ACC112 (cell line): Measurements from ENCODE around the gene MUC6.

Experiments
- H2AFZ ChIP-seq: fragments of 200-600 bp; sonication (generic); one replicate; pipeline ENCODE4 v1.6.0; 2017; ENCODE audit warnings: antibody characterized with exemption, low read length; ENCODE audit not compliant: unreplicated experiment
- H3K27ac ChIP-seq: fragments of 200-600 bp; sonication (generic); 2 replicates; pipeline ENCODE4 v1.5.1; 2014; ENCODE audit warnings: low read depth, mild to moderate bottlenecking, antibody characterized with exemption, low read length, moderate library complexity
- H3K27me3 ChIP-seq: fragments of 200-600 bp; sonication (generic); 2 replicates; pipeline ENCODE4 v1.6.1; 2014; ENCODE audit warnings: mild to moderate bottlenecking, antibody characterized with exemption, low read length, moderate library complexity, mixed read lengths; ENCODE audit not compliant: insufficient read depth
- H3K36me3 ChIP-seq: fragments of 200-600 bp; sonication (generic); 2 replicates; pipeline ENCODE4 v1.6.1; 2016; ENCODE audit warnings: mild to moderate bottlenecking, antibody characterized with exemption, low read length, moderate library complexity, mixed read lengths; ENCODE audit not compliant: insufficient read depth
- H3K4me1 ChIP-seq: fragments of 200-600 bp; sonication (generic); one replicate; pipeline ENCODE4 v1.6.1; 2016; ENCODE audit warnings: low read length, mixed read lengths; ENCODE audit not compliant: insufficient read depth, unreplicated experiment, control insufficient read depth
- H3K4me3 ChIP-seq: fragments of 200-600 bp; sonication (generic); 2 replicates; pipeline ENCODE4 v1.5.1; 2014; ENCODE audit warnings: mild to moderate bottlenecking, low read depth, low read length
- H3K79me2 ChIP-seq: fragments of 200-600 bp; sonication (generic); one replicate; pipeline ENCODE4 v1.6.0; 2016; ENCODE audit warnings: low read length; ENCODE audit not compliant: control insufficient read depth, unreplicated experiment, insufficient read depth

MUC6 gene

DNA sequence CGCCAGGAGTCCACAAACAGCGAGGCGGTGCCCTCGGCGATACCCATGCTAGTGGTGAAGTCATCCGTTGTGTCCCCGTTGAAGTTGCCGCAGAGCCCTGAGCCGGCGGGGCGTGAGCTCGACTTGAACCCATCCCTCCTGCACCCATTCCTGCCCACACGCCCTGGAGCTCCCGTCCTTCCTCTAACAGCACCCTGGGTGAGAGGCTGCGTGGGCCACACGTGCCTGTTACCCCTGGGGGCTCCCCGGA, 8.3 kb downstream of the MUC6 start:
- no peaks in the 10 kb centered on the region for H3K36me3 ChIP-seq
- H3K27ac ChIP-seq: no peak overlapping the region
- no peaks in the 10 kb centered on the region for H3K27me3 ChIP-seq
- H2AFZ ChIP-seq: no peak overlapping the region
- H3K4me1 ChIP-seq: no peaks in the 10 kb centered on the region
- no peak overlapping the region for H3K4me3 ChIP-seq
- no peaks in the 10 kb centered on the region for H3K79me2 ChIP-seq

DNA sequence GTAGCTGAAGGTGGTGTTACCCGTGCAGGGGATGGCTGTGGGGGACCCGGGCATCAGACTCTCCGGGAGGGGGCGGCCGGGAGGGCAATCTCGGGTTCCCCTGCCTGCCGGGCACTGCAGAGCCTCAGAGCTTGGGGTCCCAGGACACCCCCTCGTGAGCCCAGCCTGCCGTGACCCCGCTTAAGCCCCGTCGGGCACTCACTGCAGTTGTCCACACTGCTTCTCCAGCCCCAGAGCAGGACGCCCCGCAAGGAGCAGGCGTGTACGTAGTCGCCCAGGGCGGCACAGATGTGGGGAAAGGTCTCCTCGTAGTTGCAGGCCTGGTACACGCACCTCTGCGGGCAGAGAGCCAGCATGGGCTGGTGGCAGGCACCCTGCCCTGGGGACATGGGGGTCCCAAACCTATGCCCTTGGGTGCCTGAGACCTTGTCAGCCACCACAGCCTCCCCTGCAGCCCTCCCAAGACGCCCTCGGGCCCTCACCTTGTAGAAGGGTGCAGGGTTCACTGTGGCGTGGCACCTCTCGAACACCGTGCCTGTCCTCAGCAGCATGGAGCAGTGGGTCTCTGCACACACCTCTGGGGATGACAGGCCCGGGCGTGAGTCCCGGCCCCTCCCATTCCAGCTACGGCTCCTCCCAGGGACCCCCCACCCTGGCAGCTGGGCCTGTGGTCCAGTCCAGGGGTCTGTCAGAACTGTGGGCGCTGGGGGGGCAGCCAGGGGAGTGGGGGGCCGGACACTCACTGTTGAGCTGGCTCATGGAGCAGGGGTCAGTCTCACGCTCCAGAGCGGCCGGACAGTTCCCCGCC, 8.8 kb downstream of the MUC6 start:
- Histone ChIP-seq H3K27me3 (no peaks in the 10 kb centered on the region), H3K4me3 (no peak overlapping the region), H2AFZ (no peak overlapping the region), H3K27ac (no peak overlapping the region), H3K36me3 (no peaks in the 10 kb centered on the region), H3K79me2 (no peaks in the 10 kb centered on the region), H3K4me1 (no peaks in the 10 kb centered on the region)

DNA sequence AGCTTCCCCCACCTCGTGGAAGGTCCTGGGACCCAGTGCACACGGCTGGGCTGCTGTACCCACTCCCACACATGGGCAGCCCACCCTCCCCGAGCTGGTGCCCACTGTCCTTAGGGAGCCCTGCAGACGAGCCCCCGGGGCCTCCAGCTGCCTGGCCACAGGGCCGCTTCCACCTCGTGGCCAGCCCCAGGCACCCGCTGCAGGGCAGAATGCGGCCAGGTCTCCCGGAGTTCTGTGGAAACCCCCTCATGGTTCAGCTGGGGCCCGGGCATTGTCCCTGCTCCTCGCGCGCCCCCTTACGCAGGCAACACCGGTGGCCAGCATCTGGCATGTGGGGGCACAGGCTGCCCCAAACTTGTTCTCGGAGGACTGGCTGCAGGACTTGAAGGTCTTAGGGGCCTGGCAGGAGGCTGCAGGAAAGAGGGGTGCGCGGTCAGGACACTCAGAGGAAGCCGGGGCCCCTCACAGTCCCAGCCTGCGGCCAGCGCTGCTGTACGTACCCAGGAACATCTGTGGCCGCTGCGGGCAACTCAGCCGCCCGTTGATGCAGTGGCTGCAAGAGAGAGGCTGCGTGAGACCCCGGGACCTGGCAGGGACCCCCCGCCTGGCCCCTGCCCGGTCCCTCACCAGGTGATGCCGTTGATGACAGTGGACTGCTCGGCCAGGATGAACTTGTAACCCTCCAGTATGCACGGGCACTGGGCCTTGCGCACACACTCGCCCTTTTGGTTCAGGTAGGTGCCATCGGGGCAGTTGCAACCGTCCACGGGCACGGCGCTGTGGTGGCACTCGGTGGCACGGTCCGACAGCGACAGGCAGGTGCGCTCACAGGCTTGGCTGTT, 9.7 kb downstream of the MUC6 start:
- H3K36me3 ChIP-seq: no peaks in the 10 kb centered on the region
- H3K27ac ChIP-seq: no peak overlapping the region
- H3K79me2 ChIP-seq: no peaks in the 10 kb centered on the region
- no peaks in the 10 kb centered on the region for H3K27me3 ChIP-seq
- H3K4me3 ChIP-seq: no peak overlapping the region
- no peaks in the 10 kb centered on the region for H3K4me1 ChIP-seq
- H2AFZ ChIP-seq: no peak overlapping the region

DNA sequence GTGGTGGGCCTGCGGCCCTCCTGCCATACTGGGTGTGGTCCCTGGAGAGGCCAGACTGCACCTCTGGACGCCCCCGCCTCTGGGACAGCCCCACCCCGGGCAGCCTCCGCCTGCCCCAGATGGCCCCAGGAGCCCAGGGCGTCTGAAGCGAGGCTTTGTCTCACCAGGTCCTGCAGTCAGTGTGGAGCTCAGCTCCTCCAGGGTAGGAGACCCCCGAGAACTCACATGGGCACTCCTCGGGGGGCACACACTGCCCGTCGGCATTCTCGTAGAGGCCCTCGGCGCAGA, 10.4 kb downstream of the MUC6 start:
- Histone ChIP-seq H3K27me3 (no peaks in the 10 kb centered on the region), H3K4me1 (no peaks in the 10 kb centered on the region), H3K79me2 (no peaks in the 10 kb centered on the region), H3K4me3 (no peak overlapping the region), H3K27ac (no peak overlapping the region), H2AFZ (no peak overlapping the region), H3K36me3 (no peaks in the 10 kb centered on the region)

DNA sequence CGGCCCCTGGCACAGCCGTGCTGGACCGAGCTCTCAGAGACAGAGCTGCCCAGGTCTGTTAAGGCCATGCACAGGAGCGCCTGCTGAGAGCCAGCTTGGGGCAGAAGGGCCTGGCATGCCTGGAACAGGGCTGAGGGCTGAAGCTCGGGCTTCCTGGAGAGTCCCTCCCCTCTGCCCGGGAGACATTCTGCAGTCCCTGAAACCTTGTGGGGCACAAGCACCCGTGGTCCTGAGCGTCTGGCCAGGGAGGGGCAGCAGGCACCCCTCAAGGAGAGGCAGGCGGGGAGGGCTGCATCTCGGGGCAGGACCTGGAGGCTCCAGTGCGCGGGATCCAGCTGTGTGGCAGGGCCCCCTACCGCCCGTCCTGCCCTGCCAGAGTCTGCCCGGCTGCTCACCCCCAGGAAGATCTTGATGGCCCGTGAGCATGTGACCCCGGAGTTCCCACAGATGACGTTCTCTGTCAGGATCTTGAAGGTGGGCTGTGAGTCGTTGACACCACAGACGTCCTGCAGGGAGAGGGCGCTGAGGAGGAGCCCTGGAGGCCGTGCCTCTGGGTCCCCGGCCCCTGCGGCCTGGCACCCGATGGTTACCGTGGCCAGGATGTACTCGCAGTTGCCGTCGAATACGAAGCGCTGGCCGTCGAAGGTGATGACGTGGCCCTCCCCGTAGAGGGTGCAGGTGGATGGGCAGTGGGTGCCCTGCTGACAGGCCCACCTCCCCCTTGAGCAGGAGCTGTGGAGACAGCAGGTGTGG, 10.9 kb downstream of the MUC6 start:
- H2AFZ ChIP-seq: no peak overlapping the region
- H3K4me1 ChIP-seq: no peaks in the 10 kb centered on the region
- H3K4me3 ChIP-seq: no peak overlapping the region
- no peaks in the 10 kb centered on the region for H3K79me2 ChIP-seq
- no peaks in the 10 kb centered on the region for H3K36me3 ChIP-seq
- no peaks in the 10 kb centered on the region for H3K27me3 ChIP-seq
- H3K27ac ChIP-seq: no peak overlapping the region

DNA sequence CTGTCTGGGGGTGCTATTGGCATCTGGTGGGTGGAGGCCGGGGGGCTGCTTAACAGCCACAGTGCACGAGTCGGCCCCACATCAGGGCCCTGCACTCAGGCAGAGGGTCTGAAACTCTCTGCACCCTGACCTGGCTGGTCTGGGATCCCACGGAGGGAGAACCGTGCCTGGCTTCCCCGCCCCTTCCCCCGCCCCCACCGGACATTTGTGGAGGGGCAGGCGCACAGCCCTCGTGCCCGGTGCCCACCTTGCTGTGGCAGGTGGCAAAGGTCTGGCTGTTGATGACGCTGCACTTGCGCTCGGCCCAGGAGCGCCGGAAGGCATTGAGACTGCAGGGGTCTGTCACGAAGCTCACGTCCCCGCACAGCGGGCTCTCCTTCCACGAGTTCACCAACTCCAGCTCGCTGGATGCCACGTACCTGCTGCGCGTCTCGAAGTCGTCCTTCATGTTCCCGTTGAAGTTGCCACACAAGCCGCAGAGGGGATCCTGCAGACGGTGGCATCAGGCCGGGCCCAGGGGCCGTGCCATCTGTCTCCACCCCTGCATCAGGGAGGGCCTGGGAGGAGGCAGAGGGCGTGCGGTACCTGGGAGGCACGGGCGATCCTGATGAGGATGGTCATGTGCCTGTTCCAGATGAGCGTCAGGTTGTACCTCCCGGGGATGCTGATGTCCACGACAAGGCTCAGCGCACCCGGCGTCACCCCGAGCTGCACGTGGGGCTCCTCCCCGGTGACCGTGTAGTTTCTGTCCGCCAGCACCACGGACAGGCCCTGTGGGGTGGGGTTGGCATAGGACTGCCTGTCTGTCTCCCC, 11.7 kb downstream of the MUC6 start:
- Histone ChIP-seq H3K27me3 (no peaks in the 10 kb centered on the region), H3K4me3 (no peak overlapping the region), H3K4me1 (no peaks in the 10 kb centered on the region), H2AFZ (no peak overlapping the region), H3K27ac (no peak overlapping the region), H3K36me3 (no peaks in the 10 kb centered on the region), H3K79me2 (no peaks in the 10 kb centered on the region)

DNA sequence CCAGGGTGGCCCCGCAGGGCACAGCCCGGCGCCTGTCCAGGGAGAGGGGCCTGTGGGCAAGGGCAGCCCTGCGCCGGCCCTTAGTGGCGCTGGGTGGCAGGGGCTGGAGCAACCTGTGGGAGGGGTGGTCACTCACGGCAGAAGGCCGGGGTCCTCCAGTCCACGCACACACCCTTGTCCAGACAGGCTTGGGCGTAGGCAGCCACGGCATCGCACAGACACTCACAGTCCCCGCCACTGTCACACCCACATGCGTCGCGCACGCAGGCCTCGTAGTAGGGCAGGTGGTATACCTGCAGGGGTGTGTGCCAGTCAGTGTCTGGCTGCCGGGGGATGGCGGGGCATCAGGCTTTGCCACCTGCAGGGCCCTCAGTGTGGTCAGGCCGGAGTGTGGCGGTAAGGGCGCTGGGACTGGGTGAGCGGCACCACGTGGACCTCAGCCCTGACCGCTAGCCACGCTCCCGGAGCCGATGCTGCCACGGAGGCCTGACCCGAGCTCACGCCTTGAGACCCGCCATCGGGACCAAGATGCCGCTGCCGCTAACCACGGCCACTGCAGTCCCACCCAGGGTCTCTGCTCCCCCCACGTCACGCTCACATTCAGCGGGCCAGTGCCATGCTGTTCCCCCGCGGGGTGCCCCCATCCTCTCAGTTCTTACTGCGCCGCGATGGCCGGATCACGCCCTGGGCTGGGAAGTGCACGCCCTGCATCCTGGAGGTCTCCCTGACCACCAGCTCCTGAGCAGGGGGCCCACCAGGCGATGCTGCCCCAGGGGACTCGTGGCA, 12.5 kb downstream of the MUC6 start:
- Histone ChIP-seq H3K79me2 (no peaks in the 10 kb centered on the region), H3K4me3 (no peak overlapping the region), H3K27ac (no peak overlapping the region), H2AFZ (no peak overlapping the region), H3K4me1 (no peaks in the 10 kb centered on the region), H3K36me3 (no peaks in the 10 kb centered on the region), H3K27me3 (no peaks in the 10 kb centered on the region)

DNA sequence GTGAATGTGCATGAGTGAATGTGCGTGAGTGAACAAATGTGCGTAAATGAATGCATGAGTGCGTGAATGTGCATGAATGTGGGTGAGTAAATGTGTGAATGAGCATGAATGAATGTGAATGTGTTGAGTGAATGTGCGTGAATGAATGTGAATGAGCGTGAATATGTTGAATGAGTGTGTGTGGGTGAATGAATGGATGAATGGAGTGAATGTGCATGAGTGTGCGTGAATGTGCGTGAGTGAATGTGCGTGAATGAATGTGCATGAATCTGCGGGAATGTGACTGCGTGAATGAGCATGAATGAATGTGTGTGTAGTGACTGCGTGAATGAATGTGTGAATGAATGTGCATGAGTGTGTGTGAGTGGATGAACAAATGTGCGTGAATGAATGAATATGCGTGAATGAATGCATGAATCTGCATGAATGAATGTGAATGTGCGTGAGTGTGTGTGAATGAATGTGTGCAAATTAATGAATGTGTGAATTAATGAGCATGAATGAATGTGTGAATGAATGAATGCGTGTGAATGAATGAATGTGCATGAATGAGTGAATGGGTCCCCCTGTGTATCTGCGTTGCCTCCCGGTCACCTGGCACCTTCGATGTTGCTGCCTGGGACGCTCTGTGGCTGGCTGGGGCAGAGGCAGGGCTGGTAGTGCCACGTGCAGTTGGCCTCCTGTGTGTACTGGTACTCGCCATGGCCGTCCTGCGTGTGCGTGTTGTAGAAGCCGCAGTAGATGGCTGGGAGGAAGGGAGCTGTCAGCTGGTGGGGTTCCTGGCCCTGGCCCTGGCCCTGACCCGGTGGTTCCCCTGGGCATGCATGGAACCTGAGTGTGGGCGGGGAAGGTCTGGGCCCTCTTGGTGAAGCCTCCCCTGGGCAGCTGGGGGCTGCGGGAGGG, 13.4 kb downstream of the MUC6 start:
- no peaks in the 10 kb centered on the region for H3K4me1 ChIP-seq
- H3K36me3 ChIP-seq: no peaks in the 10 kb centered on the region
- no peak overlapping the region for H3K4me3 ChIP-seq
- no peak overlapping the region for H3K27ac ChIP-seq
- H2AFZ ChIP-seq: no peak overlapping the region
- no peaks in the 10 kb centered on the region for H3K79me2 ChIP-seq
- H3K27me3 ChIP-seq: no peaks in the 10 kb centered on the region

DNA sequence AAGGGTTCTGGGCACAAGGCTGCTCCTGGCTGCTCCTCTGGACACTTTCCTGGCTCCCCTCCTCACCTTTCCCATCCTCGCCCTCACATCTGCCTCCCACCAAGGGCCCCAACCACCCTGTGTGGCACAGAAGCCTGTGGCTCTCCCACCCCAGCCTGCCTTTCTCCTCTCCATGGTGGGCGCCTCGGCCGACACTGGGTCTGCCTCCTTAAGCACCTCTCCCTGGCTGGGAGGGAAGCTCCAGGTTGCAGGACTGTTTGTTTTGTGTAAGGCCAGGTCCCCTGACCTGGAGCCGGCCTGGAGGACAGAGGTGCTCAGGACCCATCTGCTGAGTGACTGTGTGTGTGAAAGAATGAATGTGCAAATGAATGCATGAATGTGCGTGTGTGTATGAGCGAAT, 14.1 kb downstream of the MUC6 start:
- H3K27me3 ChIP-seq: no peaks in the 10 kb centered on the region
- H3K36me3 ChIP-seq: no peaks in the 10 kb centered on the region
- H3K27ac ChIP-seq: no peak overlapping the region
- H2AFZ ChIP-seq: no peak overlapping the region
- no peaks in the 10 kb centered on the region for H3K79me2 ChIP-seq
- no peak overlapping the region for H3K4me3 ChIP-seq
- H3K4me1 ChIP-seq: no peaks in the 10 kb centered on the region
